C4-2B (cell line): ENCODE results near the gene CXCL9.

Source experiments
- ZFX ChIP-seq: fragments of 450-650 bp; IDR thresholded peaks from 2 replicates; pipeline ENCODE4 v1.6.1; 2017
- TF ChIP-seq, protein P1 (sequence below): fragments of 450-650 bp; conservative IDR thresholded peaks from 2 replicates; pipeline ENCODE4 v1.5.1; 2017; ENCODE audit warnings: mild to moderate bottlenecking

- TF ChIP-seq, protein P1, sequence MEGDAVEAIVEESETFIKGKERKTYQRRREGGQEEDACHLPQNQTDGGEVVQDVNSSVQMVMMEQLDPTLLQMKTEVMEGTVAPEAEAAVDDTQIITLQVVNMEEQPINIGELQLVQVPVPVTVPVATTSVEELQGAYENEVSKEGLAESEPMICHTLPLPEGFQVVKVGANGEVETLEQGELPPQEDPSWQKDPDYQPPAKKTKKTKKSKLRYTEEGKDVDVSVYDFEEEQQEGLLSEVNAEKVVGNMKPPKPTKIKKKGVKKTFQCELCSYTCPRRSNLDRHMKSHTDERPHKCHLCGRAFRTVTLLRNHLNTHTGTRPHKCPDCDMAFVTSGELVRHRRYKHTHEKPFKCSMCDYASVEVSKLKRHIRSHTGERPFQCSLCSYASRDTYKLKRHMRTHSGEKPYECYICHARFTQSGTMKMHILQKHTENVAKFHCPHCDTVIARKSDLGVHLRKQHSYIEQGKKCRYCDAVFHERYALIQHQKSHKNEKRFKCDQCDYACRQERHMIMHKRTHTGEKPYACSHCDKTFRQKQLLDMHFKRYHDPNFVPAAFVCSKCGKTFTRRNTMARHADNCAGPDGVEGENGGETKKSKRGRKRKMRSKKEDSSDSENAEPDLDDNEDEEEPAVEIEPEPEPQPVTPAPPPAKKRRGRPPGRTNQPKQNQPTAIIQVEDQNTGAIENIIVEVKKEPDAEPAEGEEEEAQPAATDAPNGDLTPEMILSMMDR: no peak
- no peak for TF ChIP-seq ZFX
These were observed 9.1 kb upstream of the CXCL9 start for GRCh38 chr4:76016393-76016792.
